ENCODE data around the gene SLC16A1. TPM values are rescaled to one million over a fixed set of nuclear protein-coding genes. Genes with fewer than 3 reads are reported as not detected.

SLC16A1 gene
- total RNA-seq, 4 donors from 2014 or later, result 13.1 to 20.7 (median 15.7) TPM

GRCh38 chr1:112862753-112863426, 93.1 kb downstream of the SLC16A1 start:
- TF ChIP-seq CTCF (IDR thresholded peaks at IDR 0.05), result no peak
- no peak for TF ChIP-seq POLR2A (IDR thresholded peaks at IDR 0.05)
- TF ChIP-seq EP300 (IDR thresholded peaks at IDR 0.05), result no peak
- no peaks in the 10 kb centered on the region for H3K9me3 ChIP-seq
- no peaks in the 10 kb centered on the region for H3K27me3 ChIP-seq
- no peak overlapping the region for H3K27ac ChIP-seq
- no peak for DNase-seq (ENCODE audit: low spot score in 2 of 2)
- WGBS, 2 donors, result 88 to 94% methylated on average over 5 of the region's 5 CpGs
- no peaks in the 10 kb centered on the region for H3K36me3 ChIP-seq
- no peaks in the 10 kb centered on the region for H3K4me1 ChIP-seq
- H3K4me3 ChIP-seq, result no peak overlapping the region

Small RNA genes lying within 50 kb of the gene (small RNA-seq; reads per million reads assigned to genes)
- not detected for gene AL390729.2

Other genes starting within 250 kb of the SLC16A1 start
- 100 to 1,000 TPM; 225 to 297 (median 293) TPM for gene RHOC, start 249.1 kb downstream of the SLC16A1 start, total RNA-seq
- 1 to 10 TPM in 3 of 4 donors, under 1 TPM in 1; 0.66 to 3.3 (median 1.8) TPM for gene PPM1J, start 240.9 kb downstream of the SLC16A1 start, total RNA-seq
- gene LRIG2, start 117.0 kb upstream of the SLC16A1 start, total RNA-seq, result 10 to 100 TPM; 22.2 to 75.9 (median 25.3) TPM

Data from tibial nerve (tissue), 4 donors.